HG02763 (cell line): Measurements from ENCODE around the gene MTHFSD.

ENCODE experiments used
- ATAC-seq: cut with Tn5 transposase; IDR thresholded peaks from one replicate; pipeline ENCODE4 v1.9.1; 2021; ENCODE audit warnings: mild to moderate bottlenecking, moderate library complexity; ENCODE audit not compliant: unreplicated experiment

The MTHFSD gene

GRCh38 chr16:86553356-86553755 lies 1.7 kb downstream of the MTHFSD start:
- no peak for ATAC-seq

GRCh38 chr16:86550281-86550680 lies 4.8 kb downstream of the MTHFSD start:
- ATAC-seq: no peak

GRCh38 chr16:86549893-86550190 lies 5.2 kb downstream of the MTHFSD start:
- ATAC-seq: no peak

GRCh38 chr16:86549076-86549892 lies 5.8 kb downstream of the MTHFSD start:
- ATAC-seq: no peak

GRCh38 chr16:86547286-86547685 lies 7.7 kb downstream of the MTHFSD start:
- no peak for ATAC-seq

- no peak for ATAC-seq
Observed at GRCh38 chr16:86546638-86547013, 8.4 kb downstream of the MTHFSD start.

GRCh38 chr16:86545954-86546637 lies 8.9 kb downstream of the MTHFSD start:
- no peak for ATAC-seq

- ATAC-seq: no peak
Observed at GRCh38 chr16:86545481-86545880, 9.6 kb downstream of the MTHFSD start.

GRCh38 chr16:86542756-86543750 lies 12.0 kb downstream of the MTHFSD start:
- no peak for ATAC-seq

- ATAC-seq: no peak
Observed at GRCh38 chr16:86541560-86541959, 13.5 kb downstream of the MTHFSD start.

GRCh38 chr16:86540894-86541293 lies 14.1 kb downstream of the MTHFSD start:
- ATAC-seq: no peak

GRCh38 chr16:86538196-86538780 lies 16.7 kb downstream of the MTHFSD start:
- ATAC-seq: no peak

- no peak for ATAC-seq
Observed at GRCh38 chr16:86537486-86537885, 17.5 kb downstream of the MTHFSD start.

- no peak for ATAC-seq
Observed at GRCh38 chr16:86536621-86537020, 18.4 kb downstream of the MTHFSD start.

- ATAC-seq: no peak
Observed at GRCh38 chr16:86534779-86535615, 20.0 kb downstream of the MTHFSD start.

GRCh38 chr16:86533767-86534351 lies 21.2 kb downstream of the MTHFSD start:
- no peak for ATAC-seq

- ATAC-seq: no peak
Observed at GRCh38 chr16:86533076-86533475, 22.0 kb downstream of the MTHFSD start.

GRCh38 chr16:86532526-86532815 lies 22.6 kb downstream of the MTHFSD start:
- ATAC-seq: no peak

GRCh38 chr16:86531641-86532525 lies 23.2 kb downstream of the MTHFSD start:
- no peak for ATAC-seq
